ENCODE results near the gene ABHD6. TPM values are rescaled to one million over a fixed set of nuclear protein-coding genes. Genes with fewer than 3 reads are reported as not detected.

Gene ABHD6
- total RNA-seq, 1 experiment from 2014 or later: 3.4 TPM

- ChIA-PET CTCF (interaction anchor here (0.9 to 2.8 kb wide), 7 partner anchors 8 to 131 kb away, joined by 3 to 10 read pairs (median 5); partner anchors contain the start of genes HTD2 and RPP14), POLR2A (interaction anchor here (1.0 kb wide), 1 partner anchor 9 kb away, joined by 3 read pairs; no protein-coding TSS in a partner anchor)
- Mint-ChIP-seq H3K36me3 (ENCODE audit: insufficient read depth, unreplicated experiment) (peaks cover 5% of the 10 kb centered on the region), H3K27me3 (ENCODE audit: insufficient read depth, unreplicated experiment) (no peaks in the 10 kb centered on the region), H3K27ac (ENCODE audit: low read depth, unreplicated experiment) (no peak overlapping the region), H3K4me3 (ENCODE audit: unreplicated experiment) (no peak overlapping the region), H3K9me3 (ENCODE audit: unreplicated experiment) (no peaks in the 10 kb centered on the region), H3K4me1 (ENCODE audit: insufficient read depth, unreplicated experiment) (no peaks in the 10 kb centered on the region)
- TF ChIP-seq, protein P1, sequence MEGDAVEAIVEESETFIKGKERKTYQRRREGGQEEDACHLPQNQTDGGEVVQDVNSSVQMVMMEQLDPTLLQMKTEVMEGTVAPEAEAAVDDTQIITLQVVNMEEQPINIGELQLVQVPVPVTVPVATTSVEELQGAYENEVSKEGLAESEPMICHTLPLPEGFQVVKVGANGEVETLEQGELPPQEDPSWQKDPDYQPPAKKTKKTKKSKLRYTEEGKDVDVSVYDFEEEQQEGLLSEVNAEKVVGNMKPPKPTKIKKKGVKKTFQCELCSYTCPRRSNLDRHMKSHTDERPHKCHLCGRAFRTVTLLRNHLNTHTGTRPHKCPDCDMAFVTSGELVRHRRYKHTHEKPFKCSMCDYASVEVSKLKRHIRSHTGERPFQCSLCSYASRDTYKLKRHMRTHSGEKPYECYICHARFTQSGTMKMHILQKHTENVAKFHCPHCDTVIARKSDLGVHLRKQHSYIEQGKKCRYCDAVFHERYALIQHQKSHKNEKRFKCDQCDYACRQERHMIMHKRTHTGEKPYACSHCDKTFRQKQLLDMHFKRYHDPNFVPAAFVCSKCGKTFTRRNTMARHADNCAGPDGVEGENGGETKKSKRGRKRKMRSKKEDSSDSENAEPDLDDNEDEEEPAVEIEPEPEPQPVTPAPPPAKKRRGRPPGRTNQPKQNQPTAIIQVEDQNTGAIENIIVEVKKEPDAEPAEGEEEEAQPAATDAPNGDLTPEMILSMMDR (IDR thresholded peaks at IDR 0.05; ENCODE audit: unreplicated experiment): no peak
- DNase-seq (ENCODE audit: unreplicated experiment): no peak
- BruUV-seq (replicated peaks): no TSS peak
- intact Hi-C loops (cut with micrococcal nuclease): no loop called here
These were observed 55.3 kb downstream of the ABHD6 start for GRCh38 chr3:58292866-58293265.

DNA sequence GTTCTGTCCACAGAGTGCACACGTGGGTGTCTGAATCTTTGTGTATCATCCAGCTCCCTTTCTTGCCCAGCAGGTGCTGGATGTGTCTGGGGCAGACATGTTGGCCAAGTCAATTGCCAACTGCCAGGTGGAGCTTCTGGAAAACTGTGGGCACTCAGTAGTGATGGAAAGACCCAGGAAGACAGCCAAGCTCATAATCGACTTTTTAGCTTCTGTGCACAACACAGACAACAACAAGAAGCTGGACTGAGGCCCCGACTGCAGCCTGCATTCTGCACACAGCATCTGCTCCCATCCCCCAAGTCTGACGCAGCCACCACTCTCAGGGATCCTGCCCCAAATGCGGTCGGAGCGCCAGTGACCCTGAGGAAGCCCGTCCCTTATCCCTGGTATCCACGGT lies 55.9 kb downstream of the ABHD6 start:
- Mint-ChIP-seq H3K9me3 (ENCODE audit: unreplicated experiment) (no peaks in the 10 kb centered on the region), H3K4me3 (ENCODE audit: unreplicated experiment) (no peak overlapping the region), H3K27ac (ENCODE audit: low read depth, unreplicated experiment) (no peak overlapping the region), H3K27me3 (ENCODE audit: insufficient read depth, unreplicated experiment) (no peaks in the 10 kb centered on the region), H3K4me1 (ENCODE audit: insufficient read depth, unreplicated experiment) (no peaks in the 10 kb centered on the region), H3K36me3 (ENCODE audit: insufficient read depth, unreplicated experiment) (no peaks in the 10 kb centered on the region)
- no peak for DNase-seq (ENCODE audit: unreplicated experiment)
- CTCF ChIA-PET: interaction anchor here (1.1 to 2.8 kb wide), 2 partner anchors 13 to 115 kb away, joined by 10 read pairs; partner anchors contain the start of genes HTD2 and RPP14
- no TSS peak for BruUV-seq (replicated peaks)
- POLR2A ChIA-PET: interaction anchor here (1.0 kb wide), 1 partner anchor 9 kb away, joined by 3 read pairs; no protein-coding TSS in a partner anchor
- TF ChIP-seq, protein P1 (IDR thresholded peaks at IDR 0.05; ENCODE audit: unreplicated experiment): no peak
- intact Hi-C loops (cut with micrococcal nuclease): no loop called here

DNA sequence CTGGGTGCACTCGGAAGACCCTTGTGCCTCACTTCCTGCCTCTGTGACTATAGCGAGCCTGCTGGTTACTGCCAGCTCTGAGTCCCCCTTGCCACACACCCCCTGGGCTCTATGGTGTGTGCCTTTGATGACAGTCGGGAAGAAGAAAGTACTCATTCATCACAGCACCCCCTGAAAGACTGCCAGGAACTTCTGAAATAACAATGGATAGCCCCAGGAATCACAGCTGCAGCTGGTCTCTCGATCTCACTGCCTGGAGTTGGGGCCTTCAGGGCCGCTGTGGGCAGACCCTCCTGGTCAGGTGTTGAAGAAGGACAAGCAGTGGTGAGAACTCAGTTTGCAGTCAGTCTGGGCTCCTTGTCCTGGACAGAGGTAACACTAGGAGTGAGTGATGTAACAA lies 58.7 kb downstream of the ABHD6 start:
- CTCF ChIA-PET: interaction anchor here (0.6 to 10.5 kb wide), 5 partner anchors 10 to 118 kb away, joined by 3 to 254 read pairs (median 8); partner anchors contain the start of genes HTD2 and RPP14
- intact Hi-C loops (cut with micrococcal nuclease): no loop called here
- Mint-ChIP-seq H3K27ac (ENCODE audit: low read depth, unreplicated experiment) (no peak overlapping the region), H3K9me3 (ENCODE audit: unreplicated experiment) (no peaks in the 10 kb centered on the region), H3K4me1 (ENCODE audit: insufficient read depth, unreplicated experiment) (no peaks in the 10 kb centered on the region), H3K36me3 (ENCODE audit: insufficient read depth, unreplicated experiment) (no peaks in the 10 kb centered on the region), H3K4me3 (ENCODE audit: unreplicated experiment) (no peak overlapping the region), H3K27me3 (ENCODE audit: insufficient read depth, unreplicated experiment) (peaks cover 5% of the 10 kb centered on the region)
- BruUV-seq (replicated peaks): no TSS peak
- TF ChIP-seq, protein P1 (IDR thresholded peaks at IDR 0.05; ENCODE audit: unreplicated experiment): no peak
- DNase-seq (ENCODE audit: unreplicated experiment): no peak
- POLR2A ChIA-PET: no interaction called here

DNA sequence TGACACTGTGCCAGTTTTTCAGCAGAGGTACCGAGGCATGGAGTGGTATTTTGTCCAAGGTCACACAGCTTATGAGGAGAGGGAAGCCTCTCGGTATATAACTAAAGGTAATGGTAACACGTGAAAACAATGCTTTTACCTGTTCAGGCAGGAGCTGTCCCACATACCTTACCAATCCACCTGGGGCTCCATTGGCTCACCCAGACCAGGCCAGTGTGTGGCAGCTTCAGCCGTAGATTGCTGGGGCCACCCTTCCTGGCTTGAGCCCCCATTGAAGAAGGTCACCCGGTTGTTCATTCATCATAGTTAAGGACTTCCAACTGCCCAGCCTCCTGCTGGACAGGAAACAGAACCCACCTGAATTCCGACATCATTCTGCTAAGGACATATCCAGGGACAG lies 59.3 kb downstream of the ABHD6 start:
- no peak overlapping the region for H3K4me3 Mint-ChIP-seq (ENCODE audit: unreplicated experiment)
- TF ChIP-seq, protein P1 (IDR thresholded peaks at IDR 0.05; ENCODE audit: unreplicated experiment): no peak
- POLR2A ChIA-PET: interaction anchor here (1.3 kb wide), 1 partner anchor 58 kb away, joined by 4 read pairs; no protein-coding TSS in a partner anchor
- peaks cover 10% of the 10 kb centered on the region for H3K27me3 Mint-ChIP-seq (ENCODE audit: insufficient read depth, unreplicated experiment)
- H3K27ac Mint-ChIP-seq (ENCODE audit: low read depth, unreplicated experiment): no peak overlapping the region
- CTCF ChIA-PET: interaction anchor here (0.7 to 10.5 kb wide), 5 partner anchors 9 to 119 kb away, joined by 3 to 254 read pairs (median 8); partner anchors contain the start of genes HTD2 and RPP14
- no peaks in the 10 kb centered on the region for H3K4me1 Mint-ChIP-seq (ENCODE audit: insufficient read depth, unreplicated experiment)
- H3K36me3 Mint-ChIP-seq (ENCODE audit: insufficient read depth, unreplicated experiment): no peaks in the 10 kb centered on the region
- intact Hi-C loops (cut with micrococcal nuclease): no loop called here
- no peaks in the 10 kb centered on the region for H3K9me3 Mint-ChIP-seq (ENCODE audit: unreplicated experiment)
- BruUV-seq (replicated peaks): no TSS peak
- no peak for DNase-seq (ENCODE audit: unreplicated experiment)

Data from MCF 10A (cell line).